BLaER1 treated with 17β-estradiol and CSF1 and Interleukin-3, amounts not matched to agents 10 nM and 100 nM (cell line): ENCODE measurements around the gene C9orf78.

ENCODE experiments used
- H3K27ac ChIP-seq, 11 experiments: shearing (Covaris generic); formaldehyde crosslinking; 2 replicates each; pipeline ENCODE4 v1.8.1; 2022
- H3K27me3 ChIP-seq, 11 experiments: shearing (Covaris generic); formaldehyde crosslinking; 2 replicates each; pipeline ENCODE4 v1.8.1; 2022
- H3K36me3 ChIP-seq, 11 experiments: shearing (Covaris generic); formaldehyde crosslinking; 2 replicates each; pipeline ENCODE4 v1.8.1; 2022
- H3K4me1 ChIP-seq, 10 experiments: shearing (Covaris generic); formaldehyde crosslinking; 2 replicates each; pipeline ENCODE4 v1.8.1; 2022
- H3K4me2 ChIP-seq, 11 experiments: shearing (Covaris generic); formaldehyde crosslinking; 2 replicates each; pipeline ENCODE4 v1.8.1; 2022
- H3K4me3 ChIP-seq, 10 experiments: shearing (Covaris generic); formaldehyde crosslinking; 2 replicates each; pipeline ENCODE4 v1.8.1; 2022
- H3K9ac ChIP-seq, 11 experiments: shearing (Covaris generic); formaldehyde crosslinking; 2 replicates each; pipeline ENCODE4 v1.8.1; 2022
- H3K9me3 ChIP-seq, 11 experiments: shearing (Covaris generic); formaldehyde crosslinking; replicated peaks in 1 of 11; 2 replicates each; pipeline ENCODE4 v1.8.1; 2022
- H4K20me1 ChIP-seq, 11 experiments: shearing (Covaris generic); formaldehyde crosslinking; 2 replicates each; pipeline ENCODE4 v1.8.1; 2022
- Cebpa-rat ChIP-seq, 11 experiments: shearing (Covaris generic); IDR thresholded peaks; 2 replicates each; pipeline ENCODE4 v1.8.1; 2022

Gene C9orf78

GRCh38 chr9:129840034-129840433 lies 5.0 kb upstream of the C9orf78 start:
- Histone ChIP-seq H3K36me3 (peaks cover 0 to 9% (median 0%) of the 10 kb centered on the region in 11 experiments; a peak in 3 of 22 replicates), H3K4me2 (peak overlapping the region in 10 of 11 experiments; percentile 46 to 75 (median 64); a peak in 20 of 22 replicates), H3K9ac (peak overlapping the region in 2 of 11 experiments; percentile 36 to 52; a peak in 4 of 22 replicates), H3K27ac (peak overlapping the region in 1 of 11 experiments; percentile 14; a peak in 1 of 22 replicates), H3K9me3 (no peaks in the 10 kb centered on the region), H3K4me1 (peaks cover 33 to 44% (median 38%) of the 10 kb centered on the region in 10 experiments), H3K4me3 (no peak overlapping the region), H3K27me3 (no peaks in the 10 kb centered on the region), H4K20me1 (peaks cover 12 to 48% (median 25%) of the 10 kb centered on the region in 11 experiments; a peak in 15 of 22 replicates)
- no peak for TF ChIP-seq Cebpa-rat (IDR thresholded peaks at IDR 0.05)

GRCh38 chr9:129839324-129840023 lies 4.4 kb upstream of the C9orf78 start:
- Histone ChIP-seq H3K9me3 (no peaks in the 10 kb centered on the region), H3K4me3 (no peak overlapping the region), H3K4me2 (peak overlapping the region; percentile 46 to 75 (median 60)), H3K4me1 (peaks cover 33 to 40% (median 37%) of the 10 kb centered on the region in 10 experiments), H3K27ac (peak overlapping the region in 6 of 11 experiments; percentile 3 to 47 (median 26); a peak in 4 of 22 replicates), H3K27me3 (no peaks in the 10 kb centered on the region), H4K20me1 (peaks cover 12 to 48% (median 25%) of the 10 kb centered on the region in 11 experiments; a peak in 15 of 22 replicates), H3K36me3 (peaks cover 0 to 9% (median 0%) of the 10 kb centered on the region in 11 experiments; a peak in 3 of 22 replicates), H3K9ac (peak overlapping the region in 5 of 11 experiments; percentile 8 to 52 (median 36); a peak in 8 of 22 replicates)
- TF ChIP-seq Cebpa-rat (IDR thresholded peaks at IDR 0.05), result no peak

GRCh38 chr9:129838707-129839259 lies 3.7 kb upstream of the C9orf78 start:
- Histone ChIP-seq H3K9ac (peak overlapping the region in 5 of 11 experiments; percentile 8 to 52 (median 36); a peak in 6 of 22 replicates), H3K36me3 (peaks cover 0 to 9% (median under 1%) of the 10 kb centered on the region in 11 experiments; a peak in 5 of 22 replicates), H3K4me3 (no peak overlapping the region), H3K27ac (peak overlapping the region in 2 of 11 experiments; percentile 26 to 47; a peak in 2 of 22 replicates), H3K9me3 (no peaks in the 10 kb centered on the region), H4K20me1 (peaks cover 12 to 53% (median 25%) of the 10 kb centered on the region in 11 experiments; a peak in 15 of 22 replicates), H3K27me3 (no peaks in the 10 kb centered on the region), H3K4me1 (peaks cover 39 to 47% (median 43%) of the 10 kb centered on the region in 10 experiments), H3K4me2 (peak overlapping the region; percentile 46 to 75 (median 60))
- TF ChIP-seq Cebpa-rat (IDR thresholded peaks at IDR 0.05), result no peak

- H3K4me3 ChIP-seq, result peak overlapping the region; percentile 70 to 97 (median 90)
- no peak for TF ChIP-seq Cebpa-rat (IDR thresholded peaks at IDR 0.05)
- H3K4me1 ChIP-seq, result peaks cover 45 to 52% (median 49%) of the 10 kb centered on the region in 10 experiments
- H3K27me3 ChIP-seq, result no peaks in the 10 kb centered on the region
- peak overlapping the region; percentile 75 to 89 (median 86); a peak in 20 of 22 replicates for H3K9ac ChIP-seq
- peaks cover 21 to 24% (median 23%) of the 10 kb centered on the region in 11 experiments for H3K36me3 ChIP-seq
- H3K27ac ChIP-seq, result peak overlapping the region in 6 of 11 experiments; percentile 72 to 86 (median 80); a peak in 7 of 22 replicates
- peak overlapping the region; percentile 94 to 99 (median 98) for H3K4me2 ChIP-seq
- H3K9me3 ChIP-seq, result no peaks in the 10 kb centered on the region
- H4K20me1 ChIP-seq, result peaks cover 12 to 60% (median 32%) of the 10 kb centered on the region in 11 experiments; a peak in 15 of 22 replicates
Measured at GRCh38 chr9:129836311-129837007, 1.4 kb upstream of the C9orf78 start.

- H3K27me3 ChIP-seq, result no peaks in the 10 kb centered on the region
- peak overlapping the region; percentile 70 to 97 (median 90) for H3K4me3 ChIP-seq
- peak overlapping the region; percentile 94 to 99 (median 98) for H3K4me2 ChIP-seq
- peak overlapping the region; percentile 55 to 86 (median 76); a peak in 21 of 22 replicates for H3K27ac ChIP-seq
- peak overlapping the region; percentile 75 to 89 (median 86) for H3K9ac ChIP-seq
- no peak for TF ChIP-seq Cebpa-rat (IDR thresholded peaks at IDR 0.05)
- no peaks in the 10 kb centered on the region for H3K9me3 ChIP-seq
- H4K20me1 ChIP-seq, result peaks cover 12 to 60% (median 32%) of the 10 kb centered on the region in 11 experiments; a peak in 15 of 22 replicates
- H3K4me1 ChIP-seq, result peaks cover 45 to 52% (median 49%) of the 10 kb centered on the region in 10 experiments
- peaks cover 26 to 30% (median 28%) of the 10 kb centered on the region in 11 experiments for H3K36me3 ChIP-seq
Measured at GRCh38 chr9:129835860-129836223, 767 bp upstream of the C9orf78 start.

GRCh38 chr9:129834489-129835127 lies 467 bp downstream of the C9orf78 start:
- Histone ChIP-seq H3K27me3 (no peaks in the 10 kb centered on the region), H3K4me3 (peak overlapping the region; percentile 70 to 97 (median 90)), H3K27ac (peak overlapping the region; percentile 30 to 86 (median 80); a peak in 21 of 22 replicates), H3K9ac (peak overlapping the region; percentile 75 to 89 (median 86)), H3K4me1 (peaks cover 36 to 44% (median 39%) of the 10 kb centered on the region in 10 experiments), H3K9me3 (no peaks in the 10 kb centered on the region), H3K4me2 (peak overlapping the region; percentile 81 to 99 (median 86)), H3K36me3 (peaks cover 39 to 42% (median 40%) of the 10 kb centered on the region in 11 experiments), H4K20me1 (peaks cover 10 to 56% (median 24%) of the 10 kb centered on the region in 11 experiments; a peak in 15 of 22 replicates)
- no peak for TF ChIP-seq Cebpa-rat (IDR thresholded peaks at IDR 0.05)

GRCh38 chr9:129832982-129833381 lies 2.1 kb downstream of the C9orf78 start:
- Histone ChIP-seq H3K4me3 (no peak overlapping the region), H3K36me3 (peaks cover 55 to 59% (median 56%) of the 10 kb centered on the region in 11 experiments), H3K27ac (no peak overlapping the region)

GRCh38 chr9:129828969-129829368 lies 6.1 kb downstream of the C9orf78 start:
- H3K36me3 ChIP-seq, result peaks cover 65 to 78% (median 75%) of the 10 kb centered on the region in 11 experiments
- H3K9me3 ChIP-seq, result no peaks in the 10 kb centered on the region
- no peak overlapping the region for H3K4me3 ChIP-seq
- H3K4me2 ChIP-seq, result peak overlapping the region in 4 of 11 experiments; percentile 0 to 50 (median 35); a peak in 3 of 22 replicates
- no peak for TF ChIP-seq Cebpa-rat (IDR thresholded peaks at IDR 0.05)
- H4K20me1 ChIP-seq, result peaks cover 0 to 22% (median 6%) of the 10 kb centered on the region in 11 experiments; a peak in 4 of 22 replicates
- peaks cover 9 to 29% (median 21%) of the 10 kb centered on the region in 10 experiments for H3K4me1 ChIP-seq
- no peak overlapping the region for H3K9ac ChIP-seq
- no peaks in the 10 kb centered on the region for H3K27me3 ChIP-seq
- H3K27ac ChIP-seq, result no peak overlapping the region

More at GRCh38 chr9:129832982-129833381, 2.1 kb downstream of the C9orf78 start:
- no peaks in the 10 kb centered on the region for H3K27me3 ChIP-seq
- peak overlapping the region in 2 of 11 experiments; percentile 89 to 94; a peak in 2 of 22 replicates for H3K4me2 ChIP-seq
- H4K20me1 ChIP-seq, result peaks cover 0 to 51% (median 17%) of the 10 kb centered on the region in 11 experiments; a peak in 10 of 22 replicates
- no peak overlapping the region for H3K9ac ChIP-seq
- peaks cover 25 to 43% (median 35%) of the 10 kb centered on the region in 10 experiments for H3K4me1 ChIP-seq
- TF ChIP-seq Cebpa-rat (IDR thresholded peaks at IDR 0.05), result no peak
- H3K9me3 ChIP-seq, result no peaks in the 10 kb centered on the region
